GM21381 (cell line): ENCODE measurements around the gene DOP1B.

Experiments used
- ATAC-seq: cut with Tn5 transposase; IDR thresholded peaks from one replicate; pipeline ENCODE4 v1.9.1; 2021; ENCODE audit warnings: mild to moderate bottlenecking, moderate library complexity; ENCODE audit not compliant: unreplicated experiment

Gene DOP1B

DNA sequence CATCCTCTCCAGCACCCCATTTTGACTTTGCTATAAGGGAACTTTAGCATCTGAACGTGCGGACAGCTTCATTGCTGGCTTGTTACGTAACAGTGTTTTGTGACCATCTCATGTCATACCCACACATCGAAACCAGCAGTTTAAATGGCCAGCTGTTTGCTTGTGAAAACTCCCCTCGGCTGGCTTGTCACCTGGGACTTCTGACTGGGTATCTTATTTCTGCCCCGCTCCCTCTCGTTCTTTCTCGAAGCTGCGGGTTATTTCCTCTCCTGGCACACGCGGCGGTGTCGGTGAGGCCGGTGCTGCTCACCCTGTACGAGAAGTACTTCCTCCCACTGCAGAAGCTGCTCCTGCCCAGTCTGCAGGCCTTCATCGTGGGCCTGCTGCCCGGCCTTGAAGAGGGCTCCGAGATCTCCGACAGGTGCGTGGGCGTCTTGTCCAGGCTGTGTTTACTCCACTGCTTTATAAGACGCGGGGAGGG is 43.5 kb downstream of the DOP1B start:
- no peak for ATAC-seq

DNA sequence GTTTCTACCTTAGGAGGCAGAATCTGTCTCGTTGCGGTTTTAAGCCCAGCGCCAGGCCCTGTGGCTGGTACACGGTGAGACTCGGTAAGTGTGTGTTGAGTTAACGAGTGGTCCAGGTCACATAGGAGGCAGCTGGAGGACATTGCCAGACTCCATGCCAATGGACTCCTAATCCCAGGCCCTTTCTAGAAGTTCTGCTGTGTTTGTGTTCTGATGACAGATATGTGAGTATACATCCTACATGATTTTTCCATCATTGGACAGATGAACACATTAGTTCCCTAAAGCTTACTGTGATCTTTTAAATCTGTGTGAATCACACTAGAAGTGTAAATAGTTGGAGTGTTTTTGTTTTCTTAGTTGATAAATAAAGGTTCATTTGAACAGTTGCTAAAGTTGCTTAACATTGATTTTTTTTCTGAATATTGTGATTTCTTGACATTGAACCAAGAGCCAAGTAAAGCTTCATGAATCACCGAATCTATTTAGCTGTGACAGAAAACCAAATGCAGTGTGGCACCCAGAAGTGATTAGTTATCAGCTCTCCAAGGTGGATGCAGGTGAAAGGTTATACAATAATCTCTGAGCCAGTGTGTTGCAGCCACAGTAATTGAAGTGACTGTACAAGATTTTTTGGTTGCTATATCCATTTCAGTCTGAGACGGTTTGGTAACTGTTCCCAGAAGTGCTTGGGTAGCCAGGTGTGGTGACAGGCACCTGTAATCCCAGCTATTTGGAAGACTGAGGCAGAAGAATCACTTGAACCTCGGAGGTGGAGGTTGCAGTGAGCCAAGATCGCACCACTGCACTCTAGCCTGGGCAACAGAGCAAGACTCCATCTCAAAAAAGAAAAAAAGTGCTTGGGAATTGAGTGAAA is 46.3 kb downstream of the DOP1B start:
- no peak for ATAC-seq

DNA sequence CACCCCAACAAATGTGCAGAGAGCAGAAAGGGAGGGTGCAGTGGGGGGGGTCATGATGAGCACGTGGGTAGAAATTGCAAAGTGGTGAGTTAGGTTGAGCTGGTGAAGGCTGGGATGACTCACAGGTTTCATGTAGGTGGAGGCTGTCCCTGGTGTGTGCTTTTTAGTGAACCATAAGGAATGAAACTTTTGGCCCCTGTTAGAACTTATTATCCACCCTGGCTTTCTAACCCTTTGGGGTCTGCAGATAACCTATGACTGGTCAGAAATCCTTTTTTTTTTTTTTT is 46.9 kb downstream of the DOP1B start:
- no peak for ATAC-seq

DNA sequence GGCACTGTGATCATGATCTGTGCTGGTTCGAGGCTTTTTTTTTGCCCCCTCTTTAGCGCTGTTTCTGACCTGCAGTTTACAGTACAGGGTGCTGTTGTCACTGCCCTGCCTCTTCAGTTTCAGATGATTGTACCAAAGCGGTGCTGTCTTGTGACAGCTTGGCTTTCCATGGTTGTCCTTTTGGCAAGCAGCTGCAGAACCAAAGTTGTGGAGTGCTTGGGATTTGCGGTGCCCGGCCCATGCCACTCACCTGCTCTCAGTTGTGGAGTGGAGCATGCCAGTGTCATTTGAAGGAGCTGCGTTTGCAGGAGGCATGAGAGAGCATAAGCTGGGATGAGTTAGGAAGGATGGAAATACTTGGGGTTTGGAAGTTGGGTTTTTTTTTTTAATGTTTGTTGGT is 48.4 kb downstream of the DOP1B start:
- ATAC-seq: no peak

DNA sequence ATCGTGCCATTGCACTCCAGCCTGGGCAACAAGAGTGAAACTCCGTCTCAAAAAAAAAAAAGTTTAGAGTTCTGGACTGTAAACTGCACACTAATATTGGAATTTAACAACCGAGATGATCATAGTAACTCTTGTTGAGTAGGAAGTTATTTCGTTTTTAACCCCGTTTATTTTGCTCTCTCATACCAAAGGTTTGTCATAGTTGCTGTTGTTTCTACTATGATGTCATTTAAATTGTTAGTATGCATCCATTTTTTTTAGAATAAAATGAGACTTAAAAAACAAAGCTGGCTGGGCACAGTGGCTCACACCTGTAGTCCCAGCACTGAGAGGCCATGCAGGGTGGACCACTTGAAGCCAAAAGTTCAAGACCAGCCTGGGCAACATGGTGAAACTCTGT is 49.3 kb downstream of the DOP1B start:
- no peak for ATAC-seq
